Prostate gland (tissue), 2 donors: ENCODE data around the gene NUP133.

Experiments
- POLR2A ChIP-seq: fragments of 450-650 bp; IDR thresholded peaks from one replicate; pipeline ENCODE4 v1.6.1; 2016; ENCODE audit warnings: antibody characterized with exemption, mild to moderate bottlenecking
- POLR2AphosphoS5 ChIP-seq: sonication (generic); formaldehyde crosslinking; IDR thresholded peaks from one replicate; pipeline ENCODE4 v1.6.1; 2017; ENCODE audit warnings: antibody characterized with exemption
- TF ChIP-seq, protein P1 (sequence below), 4 experiments: fragments of 200-600 bp in 2 of 4; fragments of 450-650 bp in 2 of 4; sonication (generic) in 2 of 4; IDR thresholded peaks; 1 replicate in 3 of 4; 2 replicates in 1 of 4; pipeline ENCODE4 v1.5.1; 2016 to 2019; ENCODE audit warnings: antibody characterized with exemption in 4 of 4, mild to moderate bottlenecking in 2 of 4, moderate library complexity in 2 of 4

DNA sequence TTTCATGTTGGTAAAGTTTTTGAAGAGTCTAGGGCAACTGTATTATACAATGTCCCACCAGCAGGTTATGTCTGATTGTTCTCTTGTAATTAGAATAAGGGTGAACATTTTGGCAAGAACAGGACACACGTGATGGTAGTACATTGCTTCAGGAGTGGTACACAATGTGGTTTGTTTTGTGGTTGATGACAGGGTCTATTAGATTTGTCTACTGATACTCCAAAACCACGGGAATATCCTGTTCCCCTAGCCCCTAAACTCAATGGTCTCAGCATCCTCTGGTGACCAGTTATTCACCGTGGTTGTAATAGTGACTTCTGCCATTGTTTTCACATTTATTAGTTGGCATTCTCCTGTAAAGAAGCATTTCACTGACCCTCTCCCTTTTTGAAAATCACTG lies 52.1 kb downstream of the NUP133 start:
- TF ChIP-seq, protein P1, sequence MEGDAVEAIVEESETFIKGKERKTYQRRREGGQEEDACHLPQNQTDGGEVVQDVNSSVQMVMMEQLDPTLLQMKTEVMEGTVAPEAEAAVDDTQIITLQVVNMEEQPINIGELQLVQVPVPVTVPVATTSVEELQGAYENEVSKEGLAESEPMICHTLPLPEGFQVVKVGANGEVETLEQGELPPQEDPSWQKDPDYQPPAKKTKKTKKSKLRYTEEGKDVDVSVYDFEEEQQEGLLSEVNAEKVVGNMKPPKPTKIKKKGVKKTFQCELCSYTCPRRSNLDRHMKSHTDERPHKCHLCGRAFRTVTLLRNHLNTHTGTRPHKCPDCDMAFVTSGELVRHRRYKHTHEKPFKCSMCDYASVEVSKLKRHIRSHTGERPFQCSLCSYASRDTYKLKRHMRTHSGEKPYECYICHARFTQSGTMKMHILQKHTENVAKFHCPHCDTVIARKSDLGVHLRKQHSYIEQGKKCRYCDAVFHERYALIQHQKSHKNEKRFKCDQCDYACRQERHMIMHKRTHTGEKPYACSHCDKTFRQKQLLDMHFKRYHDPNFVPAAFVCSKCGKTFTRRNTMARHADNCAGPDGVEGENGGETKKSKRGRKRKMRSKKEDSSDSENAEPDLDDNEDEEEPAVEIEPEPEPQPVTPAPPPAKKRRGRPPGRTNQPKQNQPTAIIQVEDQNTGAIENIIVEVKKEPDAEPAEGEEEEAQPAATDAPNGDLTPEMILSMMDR (IDR thresholded peaks at IDR 0.05) = no peak
- TF ChIP-seq POLR2A (no peak), POLR2AphosphoS5 (no peak)
